ENCODE measurements around the gene MGMT.

Gene MGMT

GRCh38 chr10:129645487-129645886 lies 178.4 kb downstream of the MGMT start:
- TF ChIP-seq ZNF274 (IDR thresholded peaks at IDR 0.05; ENCODE audit: low read depth, low read length): no peak
- H3K4me3 ChIP-seq (ENCODE audit: low read length): no peak overlapping the region

- no peak for TF ChIP-seq ZNF274 (IDR thresholded peaks at IDR 0.05; ENCODE audit: low read depth, low read length)
These were observed 179.9 kb downstream of the MGMT start for GRCh38 chr10:129646973-129647372.

GRCh38 chr10:129647590-129647989 lies 180.5 kb downstream of the MGMT start:
- H3K4me3 ChIP-seq (ENCODE audit: low read length): no peak overlapping the region
- no peak for TF ChIP-seq ZNF274 (IDR thresholded peaks at IDR 0.05; ENCODE audit: low read depth, low read length)

More at GRCh38 chr10:129646973-129647372, 179.9 kb downstream of the MGMT start:
- no peak overlapping the region for H3K4me3 ChIP-seq (ENCODE audit: low read length)

GRCh38 chr10:129648856-129649255 lies 181.8 kb downstream of the MGMT start:
- TF ChIP-seq ZNF274 (IDR thresholded peaks at IDR 0.05; ENCODE audit: low read depth, low read length): no peak
- H3K4me3 ChIP-seq (ENCODE audit: low read length): no peak overlapping the region

- H3K4me3 ChIP-seq (ENCODE audit: low read length): no peak overlapping the region
- no peak for TF ChIP-seq ZNF274 (IDR thresholded peaks at IDR 0.05; ENCODE audit: low read depth, low read length)
These were observed 185.0 kb downstream of the MGMT start for GRCh38 chr10:129652021-129652420.

- no peak overlapping the region for H3K4me3 ChIP-seq (ENCODE audit: low read length)
- TF ChIP-seq ZNF274 (IDR thresholded peaks at IDR 0.05; ENCODE audit: low read depth, low read length): no peak
These were observed 185.6 kb downstream of the MGMT start for GRCh38 chr10:129652521-129653201.

- no peak overlapping the region for H3K4me3 ChIP-seq (ENCODE audit: low read length)
- TF ChIP-seq ZNF274 (IDR thresholded peaks at IDR 0.05; ENCODE audit: low read depth, low read length): no peak
These were observed 186.4 kb downstream of the MGMT start for GRCh38 chr10:129653428-129653827.

GRCh38 chr10:129653861-129654260 lies 186.8 kb downstream of the MGMT start:
- H3K4me3 ChIP-seq (ENCODE audit: low read length): no peak overlapping the region
- TF ChIP-seq ZNF274 (IDR thresholded peaks at IDR 0.05; ENCODE audit: low read depth, low read length): no peak

- H3K4me3 ChIP-seq (ENCODE audit: low read length): no peak overlapping the region
- no peak for TF ChIP-seq ZNF274 (IDR thresholded peaks at IDR 0.05; ENCODE audit: low read depth, low read length)
These were observed 187.4 kb downstream of the MGMT start for GRCh38 chr10:129654461-129654860.

GRCh38 chr10:129655007-129655678 lies 188.1 kb downstream of the MGMT start:
- no peak overlapping the region for H3K4me3 ChIP-seq (ENCODE audit: low read length)
- TF ChIP-seq ZNF274 (IDR thresholded peaks at IDR 0.05; ENCODE audit: low read depth, low read length): no peak

GRCh38 chr10:129655679-129656031 lies 188.6 kb downstream of the MGMT start:
- no peak overlapping the region for H3K4me3 ChIP-seq (ENCODE audit: low read length)
- no peak for TF ChIP-seq ZNF274 (IDR thresholded peaks at IDR 0.05; ENCODE audit: low read depth, low read length)

- H3K4me3 ChIP-seq (ENCODE audit: low read length): no peak overlapping the region
- TF ChIP-seq ZNF274 (IDR thresholded peaks at IDR 0.05; ENCODE audit: low read depth, low read length): no peak
These were observed 189.6 kb downstream of the MGMT start for GRCh38 chr10:129656642-129657041.

- TF ChIP-seq ZNF274 (IDR thresholded peaks at IDR 0.05; ENCODE audit: low read depth, low read length): no peak
- no peak overlapping the region for H3K4me3 ChIP-seq (ENCODE audit: low read length)
These were observed 190.4 kb downstream of the MGMT start for GRCh38 chr10:129657297-129658017.

- TF ChIP-seq ZNF274 (IDR thresholded peaks at IDR 0.05; ENCODE audit: low read depth, low read length): no peak
These were observed 191.5 kb downstream of the MGMT start for GRCh38 chr10:129658376-129659072.

More at GRCh38 chr10:129658376-129659072, 191.5 kb downstream of the MGMT start:
- H3K4me3 ChIP-seq (ENCODE audit: low read length): no peak overlapping the region
